Mesenchymal stem cell (in vitro differentiated cells and primary cell): ENCODE measurements around the gene DCST2.

Source experiments
- DNase-seq: peaks from one replicate; pipeline ENCODE4 v3.0.0-alpha.2; 2013
- H2AFZ ChIP-seq: one replicate; pipeline ENCODE4 v1.6.1; 2013; ENCODE audit warnings: low read depth, mild to moderate bottlenecking, control low read depth, inconsistent platforms, low read length, moderate library complexity
- H2AK5ac ChIP-seq: 2 replicates; pipeline ENCODE4 v1.6.1; 2013; ENCODE audit warnings: low read length, moderate library complexity, mild to moderate bottlenecking, inconsistent platforms; ENCODE audit not compliant: severe bottlenecking
- H2BK120ac ChIP-seq: one replicate; pipeline ENCODE4 v1.6.1; 2013; ENCODE audit warnings: low read depth, mild to moderate bottlenecking, inconsistent platforms, low read length, moderate library complexity
- H2BK12ac ChIP-seq, 2 experiments: one replicate each; pipeline ENCODE4 v1.6.1; 2013; ENCODE audit warnings: inconsistent platforms in 2 of 2, low read length in 2 of 2, mild to moderate bottlenecking in 2 of 2, moderate library complexity in 2 of 2, control low read depth in 1 of 2
- H2BK15ac ChIP-seq: one replicate; pipeline ENCODE4 v1.6.1; 2013; ENCODE audit warnings: mild to moderate bottlenecking, low read depth, inconsistent platforms; ENCODE audit not compliant: poor library complexity, severe bottlenecking
- H2BK5ac ChIP-seq: 2 replicates; pipeline ENCODE4 v1.6.1; 2013; ENCODE audit warnings: low read depth, mild to moderate bottlenecking, low read length, control low read depth, inconsistent platforms; ENCODE audit not compliant: poor library complexity, severe bottlenecking
- H3K14ac ChIP-seq, 2 experiments: one replicate each; pipeline ENCODE4 v1.6.1; 2013; ENCODE audit warnings: inconsistent platforms in 2 of 2, low read length in 2 of 2, control low read depth in 1 of 2, mild to moderate bottlenecking in 1 of 2, moderate library complexity in 1 of 2
- H3K18ac ChIP-seq, 2 experiments: one replicate each; pipeline ENCODE4 v1.6.1; 2013; ENCODE audit warnings: inconsistent platforms in 2 of 2, low read length in 2 of 2, control low read depth in 1 of 2, low read depth in 1 of 2, mild to moderate bottlenecking in 1 of 2
- H3K23ac ChIP-seq, 2 experiments: one replicate each; pipeline ENCODE4 v1.6.1; 2013; ENCODE audit warnings: inconsistent platforms in 2 of 2, low read length in 2 of 2, mild to moderate bottlenecking in 2 of 2, moderate library complexity in 2 of 2, control low read depth in 1 of 2
- H3K27ac ChIP-seq: 2 replicates; pipeline ENCODE4 v1.5.1; 2013; ENCODE audit warnings: mild to moderate bottlenecking, moderate library complexity, low read length, control low read depth, inconsistent platforms; ENCODE audit not compliant: poor library complexity, severe bottlenecking
- H3K27me3 ChIP-seq, 2 experiments: 2 replicates each; pipeline versions ENCODE4 v1.6.1 to v1.7.0; 2013; ENCODE audit warnings: low read length in 2 of 2, mild to moderate bottlenecking in 2 of 2, moderate library complexity in 2 of 2, control low read depth in 1 of 2, inconsistent platforms in 1 of 2; ENCODE audit not compliant: control insufficient read depth in 1 of 2, insufficient read depth in 1 of 2
- H3K36me3 ChIP-seq, 2 experiments: 2 replicates each; pipeline versions ENCODE4 v1.6.1 to v1.7.0; 2013; ENCODE audit warnings: low read length in 2 of 2, control low read depth in 1 of 2, inconsistent platforms in 1 of 2, low read depth in 1 of 2, mild to moderate bottlenecking in 1 of 2; ENCODE audit not compliant: insufficient read depth in 2 of 2, control insufficient read depth in 1 of 2
- H3K4ac ChIP-seq, 2 experiments: one replicate each; pipeline ENCODE4 v1.6.1; 2013; ENCODE audit warnings: inconsistent platforms in 2 of 2, low read length in 2 of 2, mild to moderate bottlenecking in 2 of 2, moderate library complexity in 2 of 2, control low read depth in 1 of 2, low read depth in 1 of 2
- H3K4me1 ChIP-seq: 2 replicates; pipeline ENCODE4 v1.6.1; 2013; ENCODE audit warnings: low read depth, low read length, control low read depth; ENCODE audit not compliant: control insufficient read depth, insufficient read depth
- H3K4me2 ChIP-seq: 2 replicates; pipeline ENCODE4 v1.6.1; 2013; ENCODE audit warnings: low read length, mild to moderate bottlenecking, inconsistent platforms; ENCODE audit not compliant: poor library complexity, severe bottlenecking
- H3K4me3 ChIP-seq, 2 experiments: 2 replicates each; pipeline versions ENCODE4 v1.5.1 to v1.7.0; 2013; ENCODE audit warnings: low read length in 2 of 2, mild to moderate bottlenecking in 2 of 2, control low read depth in 1 of 2, low read depth in 1 of 2; ENCODE audit not compliant: insufficient read depth in 1 of 2
- H3K79me1 ChIP-seq: replicated peaks from 2 replicates; pipeline ENCODE4 v1.6.1; 2013; ENCODE audit warnings: mild to moderate bottlenecking, control low read depth, low read length, inconsistent platforms; ENCODE audit not compliant: poor library complexity, severe bottlenecking
- H3K9ac ChIP-seq: 2 replicates; pipeline ENCODE4 v1.7.0; 2013; ENCODE audit warnings: mild to moderate bottlenecking, low read length, moderate library complexity
- H3K9me3 ChIP-seq: 2 replicates; pipeline ENCODE4 v1.7.0; 2013; ENCODE audit warnings: mild to moderate bottlenecking, low read length; ENCODE audit not compliant: control insufficient read depth
- H4K8ac ChIP-seq: one replicate; pipeline ENCODE4 v1.6.1; 2013; ENCODE audit warnings: inconsistent platforms, mild to moderate bottlenecking, low read length, moderate library complexity
- H4K91ac ChIP-seq: one replicate; pipeline ENCODE4 v1.6.1; 2013; ENCODE audit warnings: mild to moderate bottlenecking, low read length, inconsistent platforms
- WGBS: methylation state at CpG from one replicate; pipeline ENCODE4 v1.1.7; 2013; ENCODE audit warnings: mixed read lengths; 5-methylcytosine and 5-hydroxymethylcytosine counted together

DCST2 gene

DNA sequence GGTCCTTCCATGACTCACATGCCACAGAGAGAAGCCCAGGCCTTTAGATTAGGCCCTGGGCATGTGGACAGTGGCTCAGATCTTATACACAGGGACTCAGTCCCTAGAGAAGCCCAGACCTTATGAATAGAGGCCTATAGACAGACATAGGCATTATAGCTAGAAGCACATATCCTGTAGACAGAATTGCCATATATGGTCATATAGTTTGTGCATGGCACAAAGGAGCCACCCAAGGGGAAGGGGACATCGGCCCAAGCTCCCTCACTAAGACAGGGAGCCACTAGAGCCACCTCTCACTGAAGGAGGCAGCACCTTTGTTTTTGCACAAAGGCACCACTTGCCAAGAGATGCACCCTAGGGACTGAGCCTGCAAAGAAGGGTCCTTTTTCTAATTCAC lies 42.8 kb upstream of the DCST2 start:
- H3K36me3 ChIP-seq = no peaks in the 10 kb centered on the region
- no peaks in the 10 kb centered on the region for H3K9me3 ChIP-seq
- DNase-seq = no peak
- H2AK5ac ChIP-seq = no peak overlapping the region
- H3K4ac ChIP-seq = no peak overlapping the region
- no peak overlapping the region for H3K27ac ChIP-seq
- peaks cover 32% of the 10 kb centered on the region for H3K4me1 ChIP-seq
- H3K27me3 ChIP-seq = peaks cover 43 to 74% of the 10 kb centered on the region in 2 experiments
- no peak overlapping the region for H2BK15ac ChIP-seq
- no peak overlapping the region for H2BK120ac ChIP-seq
- no peak overlapping the region for H2AFZ ChIP-seq
- no peak overlapping the region for H3K14ac ChIP-seq
- no peak overlapping the region for H2BK12ac ChIP-seq
- H4K91ac ChIP-seq = no peak overlapping the region
- no peak overlapping the region for H3K4me2 ChIP-seq
- H3K23ac ChIP-seq = no peak overlapping the region
- no peak overlapping the region for H3K4me3 ChIP-seq
- no peak overlapping the region for H2BK5ac ChIP-seq
- no peaks in the 10 kb centered on the region for H3K79me1 ChIP-seq
- no peak overlapping the region for H3K18ac ChIP-seq
- H4K8ac ChIP-seq = no peak overlapping the region
- H3K9ac ChIP-seq = no peak overlapping the region
- 78% methylated on average over 1 of the region's 1 CpG for WGBS

DNA sequence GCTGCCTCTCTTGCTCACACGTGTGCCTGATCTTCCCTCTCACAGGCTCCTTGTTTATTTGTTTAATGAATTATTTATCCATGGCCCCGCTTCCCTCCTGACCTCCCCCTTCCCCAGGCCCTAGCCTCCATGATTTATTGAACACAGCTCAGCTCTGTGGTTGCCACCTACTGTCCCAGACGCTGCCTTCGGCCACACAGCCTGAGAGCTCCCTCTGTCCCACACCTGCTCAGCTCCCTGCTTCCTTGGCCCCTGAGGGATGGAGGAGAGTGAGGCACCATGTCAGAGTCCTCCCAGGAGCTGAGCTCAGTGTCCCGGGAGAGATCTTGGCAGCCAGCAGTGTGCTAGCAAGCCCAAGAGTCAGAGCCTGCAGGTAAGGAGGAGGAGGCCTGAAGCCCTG lies 42.0 kb upstream of the DCST2 start:
- Histone ChIP-seq H2BK12ac (no peak overlapping the region), H2AK5ac (no peak overlapping the region), H4K8ac (no peak overlapping the region), H2BK15ac (no peak overlapping the region), H3K27me3 (peaks cover 35 to 71% of the 10 kb centered on the region in 2 experiments), H2BK5ac (no peak overlapping the region), H3K23ac (no peak overlapping the region), H3K18ac (no peak overlapping the region), H3K27ac (no peak overlapping the region), H2AFZ (no peak overlapping the region), H3K14ac (no peak overlapping the region), H4K91ac (no peak overlapping the region), H3K9ac (no peak overlapping the region), H3K4me3 (no peak overlapping the region), H3K79me1 (no peaks in the 10 kb centered on the region), H3K4ac (no peak overlapping the region), H3K36me3 (no peaks in the 10 kb centered on the region), H3K4me2 (no peak overlapping the region), H2BK120ac (no peak overlapping the region), H3K9me3 (no peaks in the 10 kb centered on the region), H3K4me1 (peaks cover 33% of the 10 kb centered on the region)
- WGBS = 48% methylated on average over 2 of the region's 5 CpGs
- no peak for DNase-seq

DNA sequence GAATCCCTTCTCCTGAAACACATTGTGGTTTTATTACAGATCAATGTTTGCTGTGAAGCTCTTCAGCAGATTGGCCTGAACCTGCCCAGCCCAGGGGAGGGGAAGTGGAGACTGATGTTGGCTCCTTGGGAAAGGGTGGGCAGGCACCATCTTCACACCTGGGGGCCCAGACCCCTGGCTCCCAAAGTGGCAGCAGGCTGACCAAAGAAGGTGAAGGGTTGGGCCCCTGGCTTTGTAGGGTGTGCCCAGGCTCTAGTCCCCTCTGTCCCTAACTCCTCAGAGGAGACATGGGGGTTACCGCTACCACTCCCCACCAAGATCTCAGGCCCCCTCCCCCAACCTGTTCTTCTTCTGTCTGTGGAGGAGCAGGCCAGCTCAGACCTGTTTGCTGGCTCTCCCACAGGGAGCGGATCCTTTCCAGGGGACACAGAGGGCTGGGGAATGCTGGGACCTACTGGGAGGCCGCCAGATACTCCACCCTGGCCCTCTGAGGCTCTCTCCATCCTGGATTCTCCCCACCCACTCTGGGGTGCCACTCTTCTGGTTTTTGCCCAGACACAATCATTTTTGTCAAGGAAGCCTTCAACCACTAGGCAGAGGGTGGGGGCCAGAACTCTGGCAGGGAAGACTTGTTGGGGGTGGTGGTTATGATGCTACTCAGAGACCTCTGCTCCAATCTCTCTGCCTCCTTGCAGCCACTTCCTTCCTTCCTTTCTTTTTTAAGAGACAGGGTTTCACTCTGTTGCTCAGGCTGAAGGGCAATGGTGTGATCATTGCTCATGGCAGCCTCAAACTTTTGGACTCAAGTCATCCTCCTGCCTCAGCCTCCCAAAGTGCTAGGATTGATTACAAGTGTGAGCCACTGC lies 40.0 kb upstream of the DCST2 start:
- Histone ChIP-seq H2AFZ (no peak overlapping the region), H2BK5ac (no peak overlapping the region), H3K23ac (no peak overlapping the region), H3K9me3 (no peaks in the 10 kb centered on the region), H4K8ac (no peak overlapping the region), H3K79me1 (peaks cover 2% of the 10 kb centered on the region), H3K4me3 (no peak overlapping the region), H4K91ac (no peak overlapping the region), H2BK15ac (no peak overlapping the region), H2BK120ac (no peak overlapping the region), H3K4me1 (peaks cover 20% of the 10 kb centered on the region), H3K4ac (no peak overlapping the region), H3K27me3 (peaks cover 20 to 58% of the 10 kb centered on the region in 2 experiments), H2BK12ac (no peak overlapping the region), H3K14ac (no peak overlapping the region), H3K36me3 (peaks cover 2 to 15% of the 10 kb centered on the region in 2 experiments), H3K18ac (no peak overlapping the region), H3K27ac (no peak overlapping the region), H3K9ac (no peak overlapping the region), H2AK5ac (no peak overlapping the region), H3K4me2 (no peak overlapping the region)
- WGBS = 94% methylated on average over 2 of the region's 3 CpGs
- DNase-seq = no peak

DNA sequence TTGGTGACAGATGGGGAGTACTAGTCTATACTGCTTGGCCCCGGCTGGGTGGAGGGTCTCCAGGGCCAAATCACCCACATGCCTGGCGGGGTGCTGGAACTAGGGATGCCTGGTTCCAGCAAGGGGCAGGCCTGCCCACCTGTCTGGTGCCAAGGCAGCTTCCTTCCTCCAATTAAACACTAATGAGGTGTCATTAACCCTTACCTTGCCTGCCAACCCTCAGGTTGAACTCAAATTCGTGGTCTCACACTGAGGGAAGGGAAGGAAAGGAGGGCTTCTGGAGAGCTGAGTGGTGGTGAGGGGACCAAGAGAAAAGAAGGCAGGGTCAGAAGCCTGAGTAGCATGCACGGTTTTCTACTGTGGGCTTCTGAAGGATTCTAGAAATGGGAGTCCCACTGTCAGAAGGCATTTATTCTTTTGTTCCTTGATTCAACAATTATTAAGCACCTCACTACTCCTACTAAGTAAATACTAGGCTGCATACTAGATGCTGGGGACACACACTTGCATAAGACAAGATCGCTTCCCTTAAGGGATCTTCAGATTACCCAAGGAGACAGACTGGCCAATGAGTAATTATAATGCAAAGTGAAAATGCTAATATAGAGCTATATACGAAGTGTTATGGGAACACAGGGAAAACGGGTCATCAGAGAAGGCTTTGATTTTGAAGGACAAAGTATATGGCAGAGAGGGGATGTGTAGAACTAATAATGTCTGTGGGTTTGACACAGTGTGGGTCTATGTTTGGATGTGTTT lies 39.1 kb upstream of the DCST2 start:
- no peak overlapping the region for H3K14ac ChIP-seq
- no peak overlapping the region for H2BK12ac ChIP-seq
- no peak overlapping the region for H3K18ac ChIP-seq
- H3K9me3 ChIP-seq = no peaks in the 10 kb centered on the region
- WGBS = 47% methylated on average over 6 of the region's 7 CpGs
- H3K79me1 ChIP-seq = peaks cover 2% of the 10 kb centered on the region
- no peak overlapping the region for H4K8ac ChIP-seq
- H2AFZ ChIP-seq = no peak overlapping the region
- H2BK120ac ChIP-seq = no peak overlapping the region
- H3K27me3 ChIP-seq = peaks cover 17 to 54% of the 10 kb centered on the region in 2 experiments
- H2BK15ac ChIP-seq = no peak overlapping the region
- peaks cover 3 to 23% of the 10 kb centered on the region in 2 experiments for H3K36me3 ChIP-seq
- no peak overlapping the region for H3K4me3 ChIP-seq
- H3K23ac ChIP-seq = no peak overlapping the region
- no peak overlapping the region for H4K91ac ChIP-seq
- H3K4me2 ChIP-seq = no peak overlapping the region
- no peak for DNase-seq
- H3K9ac ChIP-seq = no peak overlapping the region
- H3K4me1 ChIP-seq = peaks cover 16% of the 10 kb centered on the region
- H3K4ac ChIP-seq = no peak overlapping the region
- no peak overlapping the region for H2AK5ac ChIP-seq
- H2BK5ac ChIP-seq = no peak overlapping the region
- no peak overlapping the region for H3K27ac ChIP-seq
